Left ventricle myocardium inferior (tissue), 1 donor: ENCODE measurements around the gene DAPL1. TPM values are rescaled to one million over a fixed set of nuclear protein-coding genes. Genes with fewer than 3 reads are reported as not detected.

Experiments
- DNase-seq: peaks from one replicate; pipeline ENCODE4 v3.0.0-alpha.2; 2020
- H3K27ac ChIP-seq: fragments of 200-600 bp; replicated peaks from 2 replicates; pipeline ENCODE4 v1.8.0; 2021
- H3K27me3 ChIP-seq: fragments of 200-600 bp; 2 replicates; pipeline ENCODE4 v1.8.0; 2021; ENCODE audit warnings: low read depth
- H3K36me3 ChIP-seq: fragments of 200-600 bp; 2 replicates; pipeline ENCODE4 v1.8.0; 2021
- H3K4me1 ChIP-seq: fragments of 200-600 bp; 2 replicates; pipeline ENCODE4 v1.8.0; 2021
- H3K4me3 ChIP-seq: fragments of 200-600 bp; 2 replicates; pipeline ENCODE4 v1.8.0; 2021; ENCODE audit warnings: mild to moderate bottlenecking, moderate library complexity
- H3K9me3 ChIP-seq: fragments of 200-600 bp; replicated peaks from 2 replicates; pipeline ENCODE4 v1.8.0; 2021
- CTCF ChIP-seq: fragments of 200-600 bp; IDR thresholded peaks from 2 replicates; pipeline ENCODE4 v1.8.0; 2021; ENCODE audit warnings: antibody characterized with exemption, mild to moderate bottlenecking, borderline replicate concordance
- intact Hi-C: fragments of 100-400 bp; cut with micrococcal nuclease; formaldehyde crosslinking; loops from one replicate; pipeline ENCODE4 v1.11.0; 2022
- total RNA-seq: library from RNA; stranded (reverse); fragmentation: NEBNext Ultra II Directional; extraction: Animal tissue kit (Norgen Biotek cat#: 25700); gene quantifications from one replicate; pipeline ENCODE4 v1.2.1, GENCODE V29; 2021
- donor health status: DM: no; HTN: yes; CAD: no; lungs with severe emphysema.

The DAPL1 gene
- total RNA-seq, 1 donor from 2014 or later, result not detected

GRCh38 chr2:158773121-158773520 lies 22.0 kb upstream of the DAPL1 start:
- peaks cover 2% of the 10 kb centered on the region for H3K9me3 ChIP-seq
- H3K27ac ChIP-seq, result no peak overlapping the region
- H3K36me3 ChIP-seq, result no peaks in the 10 kb centered on the region
- intact Hi-C loops, result no loop called here
- no peak for DNase-seq
- no peaks in the 10 kb centered on the region for H3K27me3 ChIP-seq
- no peak overlapping the region for H3K4me3 ChIP-seq
- H3K4me1 ChIP-seq, result peaks cover 5% of the 10 kb centered on the region
- TF ChIP-seq CTCF, result no peak

- no peaks in the 10 kb centered on the region for H3K36me3 ChIP-seq
- intact Hi-C loops, result no loop called here
- TF ChIP-seq CTCF, result no peak
- no peaks in the 10 kb centered on the region for H3K27me3 ChIP-seq
- no peaks in the 10 kb centered on the region for H3K9me3 ChIP-seq
- no peak overlapping the region for H3K27ac ChIP-seq
- no peak for DNase-seq
- peaks cover 5% of the 10 kb centered on the region for H3K4me1 ChIP-seq
- no peak overlapping the region for H3K4me3 ChIP-seq
Observed at GRCh38 chr2:158774681-158775080, 20.4 kb upstream of the DAPL1 start.

GRCh38 chr2:158775273-158776027 lies 19.7 kb upstream of the DAPL1 start:
- H3K36me3 ChIP-seq, result no peaks in the 10 kb centered on the region
- no peak for TF ChIP-seq CTCF
- intact Hi-C loops, result no loop called here
- H3K9me3 ChIP-seq, result no peaks in the 10 kb centered on the region
- H3K27me3 ChIP-seq, result no peaks in the 10 kb centered on the region
- H3K27ac ChIP-seq, result no peak overlapping the region
- no peak overlapping the region for H3K4me3 ChIP-seq
- H3K4me1 ChIP-seq, result peaks cover 5% of the 10 kb centered on the region
- DNase-seq, result no peak

GRCh38 chr2:158776231-158776630 lies 18.9 kb upstream of the DAPL1 start:
- H3K36me3 ChIP-seq, result no peaks in the 10 kb centered on the region
- no peak for TF ChIP-seq CTCF
- DNase-seq, result no peak
- no peaks in the 10 kb centered on the region for H3K9me3 ChIP-seq
- no peak overlapping the region for H3K27ac ChIP-seq
- no peaks in the 10 kb centered on the region for H3K27me3 ChIP-seq
- intact Hi-C loops, result no loop called here
- no peak overlapping the region for H3K4me3 ChIP-seq
- peaks cover 5% of the 10 kb centered on the region for H3K4me1 ChIP-seq

GRCh38 chr2:158777077-158777476 lies 18.0 kb upstream of the DAPL1 start:
- H3K36me3 ChIP-seq, result no peaks in the 10 kb centered on the region
- no peak for TF ChIP-seq CTCF
- H3K4me1 ChIP-seq, result peaks cover 5% of the 10 kb centered on the region
- no peak for DNase-seq
- no peak overlapping the region for H3K27ac ChIP-seq
- H3K27me3 ChIP-seq, result no peaks in the 10 kb centered on the region
- intact Hi-C loops, result no loop called here
- no peaks in the 10 kb centered on the region for H3K9me3 ChIP-seq
- H3K4me3 ChIP-seq, result no peak overlapping the region
